HG03571 (cell line): ENCODE results near the gene PLCB4.

Experiments used
- ATAC-seq: cut with Tn5 transposase; IDR thresholded peaks from one replicate; pipeline ENCODE4 v1.9.1; 2021; ENCODE audit not compliant: unreplicated experiment

Gene PLCB4

GRCh38 chr20:9389346-9389745 lies 320.5 kb downstream of the PLCB4 start:
- no peak for ATAC-seq

DNA sequence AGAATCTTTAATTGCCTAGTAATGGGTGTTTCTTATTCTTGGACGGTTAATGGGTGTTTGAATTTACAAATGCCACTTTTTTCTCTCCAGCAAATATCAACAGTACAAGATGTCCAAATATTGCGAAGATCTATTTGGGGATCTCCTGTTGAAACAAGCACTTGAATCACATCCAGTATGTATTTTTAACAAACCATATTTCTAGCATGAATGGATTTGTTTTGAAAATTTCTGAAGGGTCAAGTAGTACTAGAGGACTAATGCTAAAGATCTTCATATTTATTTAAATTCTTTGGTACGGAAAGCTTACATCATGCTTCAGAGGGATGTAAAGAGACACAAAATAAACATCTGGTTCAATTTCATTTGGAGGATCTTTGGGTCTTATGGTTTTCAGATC lies 321.6 kb downstream of the PLCB4 start:
- ATAC-seq = no peak

GRCh38 chr20:9392892-9393857 lies 324.3 kb downstream of the PLCB4 start:
- no peak for ATAC-seq

- no peak for ATAC-seq
These were observed 327.1 kb downstream of the PLCB4 start for GRCh38 chr20:9395971-9396370.

DNA sequence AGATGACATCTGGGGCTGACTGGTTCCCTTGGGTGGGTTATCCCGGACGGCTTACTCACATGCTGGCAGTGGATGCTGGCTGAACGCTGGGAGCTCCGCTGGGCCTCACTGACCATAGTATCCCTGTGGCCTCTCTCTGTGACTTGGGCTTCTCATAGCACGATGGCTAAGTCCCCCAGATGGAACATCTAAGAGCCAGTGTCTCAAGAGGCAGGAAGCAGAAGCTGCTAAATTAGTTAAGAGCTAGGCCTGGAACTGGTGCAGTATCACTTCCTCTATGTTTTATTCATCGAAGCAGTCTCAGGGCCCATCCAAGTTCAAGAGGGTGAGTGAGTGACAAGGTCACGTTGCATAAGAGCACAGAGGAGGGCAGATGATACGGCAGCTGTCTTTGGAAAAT lies 329.0 kb downstream of the PLCB4 start:
- peak; percentile 73 for ATAC-seq

DNA sequence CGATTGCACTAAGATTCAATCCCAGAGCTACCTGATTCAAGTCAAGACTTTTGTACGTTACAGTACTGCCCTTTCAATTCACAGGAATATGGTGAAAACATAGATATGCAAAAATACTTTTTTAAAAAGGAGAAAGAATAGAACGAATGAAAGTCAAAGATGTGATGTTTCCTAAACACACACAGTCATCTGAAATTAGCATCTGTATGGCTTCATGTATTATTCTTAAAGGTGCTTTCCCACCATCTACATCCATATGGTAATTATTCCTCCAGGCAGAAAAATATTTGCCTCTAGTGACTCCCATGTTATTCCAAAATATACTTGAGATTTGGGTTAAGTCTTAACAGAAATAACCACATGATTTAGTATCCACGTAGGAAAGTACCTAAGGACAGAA lies 330.0 kb downstream of the PLCB4 start:
- no peak for ATAC-seq

DNA sequence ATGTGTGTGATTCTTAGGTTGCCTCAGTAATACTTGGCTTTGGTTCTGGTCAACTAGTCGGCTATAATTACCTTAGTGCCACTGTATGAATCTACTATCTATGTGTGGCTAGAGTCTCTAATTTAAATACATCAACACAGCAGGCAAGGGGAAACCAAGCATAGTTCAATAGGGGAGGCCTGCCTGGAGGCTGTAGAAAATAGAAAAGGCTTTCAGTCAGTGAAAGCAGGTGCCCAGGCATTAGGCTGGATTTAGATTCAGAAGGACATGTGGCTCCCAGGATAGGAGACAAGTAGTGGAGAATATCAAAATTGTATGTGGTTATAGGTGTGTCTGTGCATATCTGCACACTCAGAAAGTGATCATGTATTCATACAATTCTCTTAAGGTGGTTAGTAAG lies 330.4 kb downstream of the PLCB4 start:
- ATAC-seq = no peak

- no peak for ATAC-seq
These were observed 331.5 kb downstream of the PLCB4 start for GRCh38 chr20:9400171-9401025.

- ATAC-seq = no peak
These were observed 332.5 kb downstream of the PLCB4 start for GRCh38 chr20:9401371-9401770.

GRCh38 chr20:9402141-9402540 lies 333.3 kb downstream of the PLCB4 start:
- no peak for ATAC-seq

GRCh38 chr20:9402546-9402945 lies 333.7 kb downstream of the PLCB4 start:
- no peak for ATAC-seq

DNA sequence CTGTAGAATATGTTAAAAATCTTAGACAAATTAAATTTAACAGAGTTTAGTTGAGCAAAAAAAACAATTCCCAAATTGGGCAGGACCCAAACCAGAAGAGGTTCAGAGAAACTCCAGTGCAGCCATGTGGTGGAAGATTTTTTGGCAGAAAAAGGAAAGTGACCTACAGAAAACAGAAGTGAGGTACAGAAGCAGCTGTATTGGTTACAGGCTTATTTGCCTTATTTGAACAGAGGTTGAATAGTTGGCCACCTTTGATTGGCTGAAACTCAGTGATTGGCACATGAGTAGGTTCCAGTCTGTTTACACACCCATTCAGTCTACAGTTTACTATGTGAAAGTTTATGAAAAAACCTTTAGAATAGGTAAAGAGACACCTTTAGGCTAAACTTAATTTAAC lies 334.6 kb downstream of the PLCB4 start:
- ATAC-seq = no peak

DNA sequence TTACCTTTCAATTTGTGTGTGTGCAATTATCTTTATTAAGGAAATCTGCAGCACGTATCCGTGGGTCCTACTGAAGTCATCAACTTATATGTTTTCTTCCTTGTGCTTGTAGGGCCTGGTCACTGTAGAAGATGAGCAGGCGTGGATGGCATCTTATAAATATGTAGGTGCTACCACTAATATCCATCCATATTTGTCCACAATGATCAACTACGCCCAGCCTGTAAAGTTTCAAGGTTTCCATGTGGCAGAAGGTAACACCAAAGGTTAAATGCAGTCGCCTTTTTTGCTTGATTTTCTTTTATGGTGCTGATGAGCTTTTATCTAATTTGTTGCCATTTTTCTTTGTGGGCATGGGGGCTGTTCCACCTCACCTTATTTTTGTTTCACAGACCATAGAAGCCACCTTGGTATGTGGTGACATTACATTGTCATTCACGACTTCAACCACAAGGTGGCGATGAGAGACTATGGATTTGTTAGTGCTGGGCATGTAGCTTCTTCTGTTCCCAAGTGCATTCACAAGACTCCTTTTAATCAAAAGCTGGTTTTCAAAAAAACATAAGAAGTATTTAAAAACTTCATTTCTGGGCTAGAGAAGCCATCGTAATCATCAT lies 339.0 kb downstream of the PLCB4 start:
- peak; percentile 80 for ATAC-seq

DNA sequence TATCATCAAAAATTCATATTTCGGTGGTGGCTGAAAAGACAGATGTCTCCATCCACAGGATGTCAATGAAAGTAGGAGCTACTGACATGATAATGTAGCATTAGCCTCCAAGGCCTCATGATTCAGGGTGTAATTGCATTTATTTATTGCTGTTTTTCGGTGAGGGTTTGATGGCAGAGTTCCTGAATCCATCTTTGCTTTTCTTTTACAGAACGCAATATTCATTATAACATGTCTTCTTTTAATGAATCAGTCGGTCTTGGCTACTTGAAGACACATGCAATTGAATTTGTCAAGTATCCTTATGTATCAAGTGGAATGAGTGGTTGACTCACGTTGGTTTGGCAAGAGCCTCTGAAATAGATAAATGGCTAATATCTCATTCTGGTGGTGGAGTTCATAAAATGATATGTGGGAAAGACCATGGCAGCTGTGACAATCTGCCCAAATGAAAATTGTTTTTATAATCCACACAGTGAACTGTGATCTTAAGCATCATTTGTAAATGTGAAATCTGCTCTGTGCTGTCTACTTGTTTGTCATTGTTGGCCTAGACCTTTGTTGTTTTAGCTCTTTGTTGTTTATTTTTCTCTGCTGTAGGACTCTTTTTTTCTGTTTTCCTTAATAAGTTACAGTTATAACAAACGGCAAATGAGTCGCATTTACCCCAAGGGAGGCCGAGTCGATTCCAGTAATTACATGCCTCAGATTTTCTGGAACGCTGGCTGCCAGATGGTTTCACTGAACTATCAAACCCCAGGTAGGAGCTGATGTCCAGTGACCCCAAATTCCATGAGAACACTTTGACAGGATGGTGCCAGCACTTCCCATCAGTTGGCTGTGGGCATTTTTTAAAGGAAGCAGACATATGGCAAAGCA lies 339.8 kb downstream of the PLCB4 start:
- no peak for ATAC-seq

DNA sequence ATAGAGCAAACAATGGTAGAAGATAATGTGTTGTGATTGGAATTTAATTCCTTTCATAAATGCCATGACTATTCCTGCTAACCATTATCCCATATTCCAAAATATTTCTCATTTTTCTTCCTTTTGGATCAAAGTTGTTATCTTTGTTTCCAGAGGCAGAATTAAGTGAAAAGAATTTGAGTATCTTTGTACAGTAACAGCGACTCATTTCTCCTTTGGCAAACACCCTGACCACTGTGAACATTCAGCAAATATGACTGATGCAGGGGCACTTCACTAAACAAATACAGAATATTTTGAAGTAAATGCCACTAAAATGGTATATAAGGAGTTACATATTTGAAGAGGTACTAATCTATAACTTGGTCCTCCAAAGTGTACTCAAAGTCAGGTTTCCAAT lies 340.5 kb downstream of the PLCB4 start:
- no peak for ATAC-seq

- ATAC-seq = no peak
These were observed 341.1 kb downstream of the PLCB4 start for GRCh38 chr20:9409981-9410380.

- ATAC-seq = no peak
These were observed 342.9 kb downstream of the PLCB4 start for GRCh38 chr20:9411833-9412232.

- no peak for ATAC-seq
These were observed 343.4 kb downstream of the PLCB4 start for GRCh38 chr20:9412309-9412708.

DNA sequence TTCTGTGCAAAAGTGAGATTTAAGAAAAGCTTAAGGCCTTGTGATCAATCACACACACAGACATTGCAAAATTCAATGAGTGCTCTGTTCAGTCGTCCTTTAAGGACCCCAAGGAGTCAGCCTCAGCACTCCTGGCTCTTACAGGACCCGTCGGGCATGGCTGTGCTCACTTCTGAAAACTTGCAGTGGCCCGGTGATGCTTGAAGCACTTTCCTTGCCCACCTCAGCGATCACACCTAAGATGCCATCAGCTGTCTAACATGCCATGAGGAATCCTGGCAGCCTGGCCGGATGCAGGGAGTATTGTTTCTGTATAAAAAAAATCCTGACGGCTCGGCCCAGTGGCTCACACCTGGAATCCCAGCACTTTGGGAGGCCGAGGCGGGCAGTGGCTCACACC lies 344.1 kb downstream of the PLCB4 start:
- no peak for ATAC-seq

- no peak for ATAC-seq
These were observed 346.5 kb downstream of the PLCB4 start for GRCh38 chr20:9415426-9415825.

GRCh38 chr20:9416421-9416820 lies 347.5 kb downstream of the PLCB4 start:
- no peak for ATAC-seq
